ENCODE data around the gene ULK2.

- no peak for TF ChIP-seq RFX5 (IDR thresholded peaks at IDR 0.05; ENCODE audit: low read depth, low read length)
- no peak for TF ChIP-seq CTCF (IDR thresholded peaks at IDR 0.05 in 2 of 3, conservative IDR thresholded peaks at IDR 0.05 in 1 of 3; ENCODE audit: control insufficient read depth in 2 of 3, extremely low read depth in 1 of 3, insufficient read depth in 1 of 3, low read depth in 3 of 3, low read length in 3 of 3)
- TF ChIP-seq POLR2AphosphoS5 (IDR thresholded peaks at IDR 0.05; ENCODE audit: low read length), result no peak
- no peak for TF ChIP-seq HDAC2 (IDR thresholded peaks at IDR 0.05)
- no peak for TF ChIP-seq EP300 (IDR thresholded peaks at IDR 0.05; ENCODE audit: borderline replicate concordance in 1 of 2, control insufficient read depth in 1 of 2, low read depth in 2 of 2, low read length in 2 of 2)
- no peak for TF ChIP-seq USF1 (IDR thresholded peaks at IDR 0.05; ENCODE audit: borderline replicate concordance, extremely low read length, insufficient read depth, low read depth, low read length)
- no peak for TF ChIP-seq TCF3 (IDR thresholded peaks at IDR 0.05; ENCODE audit: borderline replicate concordance, insufficient read depth, low read depth, low read length)
- TF ChIP-seq CREB1 (IDR thresholded peaks at IDR 0.05; ENCODE audit: low read depth), result no peak
- no peak for TF ChIP-seq POLR2A (IDR thresholded peaks at IDR 0.05; ENCODE audit: low read depth, low read length)
- no peak for TF ChIP-seq RAD21 (IDR thresholded peaks at IDR 0.05; ENCODE audit: insufficient read depth, low read depth, low read length)
- no peak for TF ChIP-seq FOXK2 (IDR thresholded peaks at IDR 0.05)
- no peak for TF ChIP-seq RB1 (IDR thresholded peaks at IDR 0.05; ENCODE audit: borderline replicate concordance)
- no peak for TF ChIP-seq CREM (IDR thresholded peaks at IDR 0.05; ENCODE audit: low read depth)
- no peak for TF ChIP-seq MYC (IDR thresholded peaks at IDR 0.05; ENCODE audit: insufficient read depth, insufficient read length, insufficient replicate concordance, low read length, severe bottlenecking)
These were observed 128.2 kb downstream of the ULK2 start for GRCh38 chr17:19739241-19740201.
